DOHH2 (cell line): Measurements from ENCODE around the gene ST3GAL4.
A peak's percentile ranks its signal among the peaks of the same experiment; 100 is the strongest.

Experiments
- H3F3A ChIP-seq: fragments of 200-600 bp; sonication (generic), shearing (Covaris generic); 2 replicates; pipeline ENCODE4 v1.6.0; 2016; ENCODE audit warnings: antibody characterized with exemption, mild to moderate bottlenecking; ENCODE audit not compliant: control insufficient read depth, insufficient read depth
- H3K27ac ChIP-seq: fragments of 200-600 bp; sonication (generic); 2 replicates; pipeline ENCODE4 v1.5.1; 2014; ENCODE audit warnings: low read depth, mild to moderate bottlenecking, low read length, moderate library complexity
- H3K27me3 ChIP-seq: fragments of 200-600 bp; sonication (generic); 2 replicates; pipeline ENCODE4 v1.6.1; 2014; ENCODE audit warnings: mild to moderate bottlenecking, low read length, mixed read lengths; ENCODE audit not compliant: control insufficient read depth
- H3K36me3 ChIP-seq: fragments of 200-600 bp; sonication (generic); 2 replicates; pipeline ENCODE4 v1.6.1; 2014; ENCODE audit warnings: mild to moderate bottlenecking, low read length, moderate library complexity, mixed read lengths; ENCODE audit not compliant: control insufficient read depth
- H3K4me1 ChIP-seq: fragments of 200-600 bp; sonication (generic); 2 replicates; pipeline ENCODE4 v1.6.1; 2014; ENCODE audit warnings: mild to moderate bottlenecking, low read length, mixed read lengths; ENCODE audit not compliant: control insufficient read depth
- H3K4me2 ChIP-seq: fragments of 200-600 bp; sonication (generic); 2 replicates; pipeline ENCODE4 v1.6.0; 2014; ENCODE audit warnings: mild to moderate bottlenecking, low read length, moderate library complexity
- H3K4me3 ChIP-seq: fragments of 200-600 bp; sonication (generic); 2 replicates; pipeline ENCODE4 v1.5.1; 2014; ENCODE audit warnings: mild to moderate bottlenecking, low read length, mixed read lengths
- H3K79me2 ChIP-seq: fragments of 200-600 bp; sonication (generic); 2 replicates; pipeline ENCODE4 v1.6.1; 2014; ENCODE audit warnings: mild to moderate bottlenecking, low read length, mixed read lengths; ENCODE audit not compliant: control insufficient read depth
- H3K9me2 ChIP-seq: fragments of 200-600 bp; sonication (generic); replicated peaks from 2 replicates; pipeline ENCODE4 v1.6.1; 2014; ENCODE audit warnings: mild to moderate bottlenecking, low read length, mixed read lengths; ENCODE audit not compliant: control insufficient read depth
- H3K9me3 ChIP-seq: fragments of 200-600 bp; sonication (generic); 2 replicates; pipeline ENCODE4 v1.6.1; 2014; ENCODE audit warnings: antibody characterized with exemption, low read length, mixed read lengths; ENCODE audit not compliant: control insufficient read depth, insufficient read depth
- H4K20me1 ChIP-seq: fragments of 200-600 bp; sonication (generic); 2 replicates; pipeline ENCODE4 v1.6.0; 2014; ENCODE audit warnings: low read depth, mild to moderate bottlenecking, antibody characterized with exemption, low read length, moderate library complexity; ENCODE audit not compliant: control insufficient read depth, insufficient read depth
- EZH2phosphoT487 ChIP-seq: fragments of 200-600 bp; sonication (generic); IDR thresholded peaks from 2 replicates; pipeline ENCODE4 v1.6.1; 2017; ENCODE audit warnings: borderline replicate concordance, mild to moderate bottlenecking, antibody characterized with exemption, low read length, moderate library complexity, mixed read lengths
- TF ChIP-seq, protein P1 (sequence below): fragments of 200-600 bp; sonication (generic); IDR thresholded peaks from one replicate; pipeline ENCODE4 v1.5.1; 2014; ENCODE audit warnings: antibody characterized with exemption, mild to moderate bottlenecking, low read depth, low read length; ENCODE audit not compliant: poor library complexity, severe bottlenecking

Gene ST3GAL4

DNA sequence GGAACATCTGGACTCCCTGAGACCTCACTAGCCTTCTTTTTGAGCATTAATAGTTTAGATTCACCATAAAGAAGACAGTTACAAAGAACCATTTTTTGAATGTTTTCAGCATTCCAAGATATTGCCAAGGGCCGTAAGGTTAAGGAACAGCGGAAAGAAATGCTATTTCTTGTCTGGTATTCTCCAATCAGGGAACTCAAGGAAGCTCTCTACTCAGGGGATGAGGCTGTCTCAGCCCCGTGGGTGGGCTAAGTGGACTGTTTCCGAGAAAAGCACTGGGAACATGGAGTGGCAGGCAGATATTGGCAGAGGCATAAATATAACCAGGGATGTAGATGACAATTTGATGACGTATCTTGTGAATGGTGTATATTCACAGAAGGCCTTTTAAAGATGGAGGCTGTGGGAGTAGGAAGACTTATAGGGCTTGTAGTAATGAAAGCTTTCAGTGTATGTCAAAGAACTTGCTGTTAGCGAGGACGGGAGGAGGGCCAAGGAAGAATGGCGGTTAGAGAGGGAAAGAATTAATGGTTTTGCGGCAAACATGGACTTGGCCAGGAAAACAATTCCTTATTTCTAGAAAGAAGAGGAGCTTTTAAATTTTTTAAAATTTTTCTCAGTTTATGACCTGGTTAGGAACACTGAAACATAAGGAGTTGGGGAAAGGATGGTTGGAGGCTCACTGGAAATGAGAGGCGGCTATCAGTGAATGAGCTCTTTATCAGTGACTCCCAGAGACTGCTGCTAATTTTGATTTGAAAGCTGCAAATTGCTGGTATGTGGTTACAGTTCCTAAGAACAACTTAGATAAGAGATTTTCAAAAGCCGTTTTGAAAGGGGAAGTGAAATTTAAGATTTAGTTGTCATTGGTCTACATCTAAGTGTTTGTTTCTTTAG, 64.6 kb downstream of the ST3GAL4 start:
- H3K4me3 ChIP-seq = peak overlapping the region; percentile 22
- H3K27ac ChIP-seq = peak overlapping the region; percentile 43
- H3K79me2 ChIP-seq = no peaks in the 10 kb centered on the region
- H3K9me2 ChIP-seq = no peaks in the 10 kb centered on the region
- peaks cover 3% of the 10 kb centered on the region; the same call in 1 of the 2 replicates for H3F3A ChIP-seq
- TF ChIP-seq, protein P1, sequence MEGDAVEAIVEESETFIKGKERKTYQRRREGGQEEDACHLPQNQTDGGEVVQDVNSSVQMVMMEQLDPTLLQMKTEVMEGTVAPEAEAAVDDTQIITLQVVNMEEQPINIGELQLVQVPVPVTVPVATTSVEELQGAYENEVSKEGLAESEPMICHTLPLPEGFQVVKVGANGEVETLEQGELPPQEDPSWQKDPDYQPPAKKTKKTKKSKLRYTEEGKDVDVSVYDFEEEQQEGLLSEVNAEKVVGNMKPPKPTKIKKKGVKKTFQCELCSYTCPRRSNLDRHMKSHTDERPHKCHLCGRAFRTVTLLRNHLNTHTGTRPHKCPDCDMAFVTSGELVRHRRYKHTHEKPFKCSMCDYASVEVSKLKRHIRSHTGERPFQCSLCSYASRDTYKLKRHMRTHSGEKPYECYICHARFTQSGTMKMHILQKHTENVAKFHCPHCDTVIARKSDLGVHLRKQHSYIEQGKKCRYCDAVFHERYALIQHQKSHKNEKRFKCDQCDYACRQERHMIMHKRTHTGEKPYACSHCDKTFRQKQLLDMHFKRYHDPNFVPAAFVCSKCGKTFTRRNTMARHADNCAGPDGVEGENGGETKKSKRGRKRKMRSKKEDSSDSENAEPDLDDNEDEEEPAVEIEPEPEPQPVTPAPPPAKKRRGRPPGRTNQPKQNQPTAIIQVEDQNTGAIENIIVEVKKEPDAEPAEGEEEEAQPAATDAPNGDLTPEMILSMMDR = no peak
- TF ChIP-seq EZH2phosphoT487 = no peak
- peak overlapping the region; percentile 64 for H3K4me2 ChIP-seq
- H4K20me1 ChIP-seq = no peaks in the 10 kb centered on the region
- no peaks in the 10 kb centered on the region for H3K36me3 ChIP-seq
- no peaks in the 10 kb centered on the region for H3K27me3 ChIP-seq
- peaks cover 33% of the 10 kb centered on the region for H3K4me1 ChIP-seq
- H3K9me3 ChIP-seq = no peaks in the 10 kb centered on the region

DNA sequence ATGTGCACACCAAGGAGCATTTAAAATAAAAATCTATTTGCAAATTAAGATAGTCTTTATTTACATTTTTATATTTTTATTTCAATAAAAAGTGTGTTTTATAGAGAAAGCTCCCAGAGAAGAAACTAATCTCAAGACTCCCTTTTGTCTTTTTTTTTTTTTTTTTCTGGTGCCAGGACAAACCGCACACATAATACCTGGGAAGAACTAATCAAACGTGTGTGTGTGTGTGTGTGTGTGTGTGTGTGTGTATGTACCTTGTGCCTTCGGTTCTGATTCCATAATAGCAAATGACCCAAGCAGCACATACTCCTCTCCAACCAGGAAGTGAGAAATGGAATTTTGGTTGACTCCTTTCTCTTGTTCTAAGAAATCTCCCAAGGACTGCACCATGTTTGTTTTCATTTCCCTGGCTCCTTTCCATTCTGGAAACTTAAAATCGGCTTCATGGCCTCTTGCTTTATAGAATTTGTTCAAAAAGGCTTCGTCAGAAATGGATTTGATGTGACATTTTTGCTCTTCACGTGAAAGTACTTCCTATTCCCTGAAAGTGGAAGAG, 65.3 kb downstream of the ST3GAL4 start:
- Histone ChIP-seq H3K9me2 (no peaks in the 10 kb centered on the region), H4K20me1 (no peaks in the 10 kb centered on the region), H3K4me1 (peaks cover 33% of the 10 kb centered on the region), H3K27me3 (no peaks in the 10 kb centered on the region), H3K4me2 (peak overlapping the region; percentile 64), H3K9me3 (no peaks in the 10 kb centered on the region), H3K4me3 (peak overlapping the region; percentile 39), H3K27ac (peak overlapping the region; percentile 43), H3K36me3 (no peaks in the 10 kb centered on the region), H3F3A (peaks cover 3% of the 10 kb centered on the region; the same call in 1 of the 2 replicates), H3K79me2 (no peaks in the 10 kb centered on the region)
- TF ChIP-seq, protein P1 = no peak
- no peak for TF ChIP-seq EZH2phosphoT487

DNA sequence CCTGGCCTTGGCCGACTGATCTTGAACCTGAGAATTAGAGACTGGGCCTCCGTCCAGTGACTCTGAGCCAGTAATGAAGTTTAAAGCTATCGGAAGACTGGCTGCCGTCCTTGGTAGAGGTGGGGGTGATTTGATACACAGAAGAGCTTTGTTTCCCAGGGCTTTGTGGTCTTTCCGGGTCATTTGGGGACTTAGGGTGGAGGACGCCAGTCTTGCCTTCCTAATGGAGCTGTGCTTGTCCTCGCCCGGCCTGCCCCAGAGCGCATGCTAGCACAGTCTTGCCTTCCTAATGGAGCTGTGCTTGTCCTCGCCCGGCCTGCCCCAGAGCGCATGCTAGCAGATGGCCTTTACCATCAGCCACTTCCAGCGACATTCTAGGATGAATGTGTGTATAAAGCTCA, 65.8 kb downstream of the ST3GAL4 start:
- Histone ChIP-seq H3K4me3 (no peak overlapping the region; the same call in 1 of the 2 replicates), H3F3A (peaks cover 3% of the 10 kb centered on the region; the same call in 1 of the 2 replicates), H3K4me1 (peaks cover 34% of the 10 kb centered on the region), H3K27me3 (no peaks in the 10 kb centered on the region), H3K79me2 (no peaks in the 10 kb centered on the region), H3K9me3 (no peaks in the 10 kb centered on the region), H3K27ac (no peak overlapping the region), H4K20me1 (no peaks in the 10 kb centered on the region), H3K9me2 (no peaks in the 10 kb centered on the region), H3K36me3 (no peaks in the 10 kb centered on the region), H3K4me2 (peak overlapping the region; percentile 64; the same call in 1 of the 2 replicates)
- TF ChIP-seq, protein P1 = no peak
- TF ChIP-seq EZH2phosphoT487 = no peak
